Activated T-helper 9 cell treated with anti-CD3 and anti-CD28 coated beads, Interleukin-2, amount 50 U/mL, for 16 hours (primary cell): ENCODE measurements around the gene UBIAD1.
"Not testable (repeated sequence)": the region's sequence is repeated elsewhere in the genome, so short reads cannot be mapped to it uniquely, and the experiment has no call there.

ENCODE experiments used
- DNase-seq: peaks from one replicate; pipeline ENCODE4 v3.0.0-alpha.2; 2020; ENCODE audit warnings: low read depth

The UBIAD1 gene, protein sequence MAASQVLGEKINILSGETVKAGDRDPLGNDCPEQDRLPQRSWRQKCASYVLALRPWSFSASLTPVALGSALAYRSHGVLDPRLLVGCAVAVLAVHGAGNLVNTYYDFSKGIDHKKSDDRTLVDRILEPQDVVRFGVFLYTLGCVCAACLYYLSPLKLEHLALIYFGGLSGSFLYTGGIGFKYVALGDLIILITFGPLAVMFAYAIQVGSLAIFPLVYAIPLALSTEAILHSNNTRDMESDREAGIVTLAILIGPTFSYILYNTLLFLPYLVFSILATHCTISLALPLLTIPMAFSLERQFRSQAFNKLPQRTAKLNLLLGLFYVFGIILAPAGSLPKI

GRCh38 chr1:11272832-11273594, at the start of gene UBIAD1:
TSS of gene UBIAD1 (plus strand) at chr1:11273198. CDS start at chr1:11273532, 334 bp downstream.
- peak; percentile 79 for DNase-seq

DNA sequence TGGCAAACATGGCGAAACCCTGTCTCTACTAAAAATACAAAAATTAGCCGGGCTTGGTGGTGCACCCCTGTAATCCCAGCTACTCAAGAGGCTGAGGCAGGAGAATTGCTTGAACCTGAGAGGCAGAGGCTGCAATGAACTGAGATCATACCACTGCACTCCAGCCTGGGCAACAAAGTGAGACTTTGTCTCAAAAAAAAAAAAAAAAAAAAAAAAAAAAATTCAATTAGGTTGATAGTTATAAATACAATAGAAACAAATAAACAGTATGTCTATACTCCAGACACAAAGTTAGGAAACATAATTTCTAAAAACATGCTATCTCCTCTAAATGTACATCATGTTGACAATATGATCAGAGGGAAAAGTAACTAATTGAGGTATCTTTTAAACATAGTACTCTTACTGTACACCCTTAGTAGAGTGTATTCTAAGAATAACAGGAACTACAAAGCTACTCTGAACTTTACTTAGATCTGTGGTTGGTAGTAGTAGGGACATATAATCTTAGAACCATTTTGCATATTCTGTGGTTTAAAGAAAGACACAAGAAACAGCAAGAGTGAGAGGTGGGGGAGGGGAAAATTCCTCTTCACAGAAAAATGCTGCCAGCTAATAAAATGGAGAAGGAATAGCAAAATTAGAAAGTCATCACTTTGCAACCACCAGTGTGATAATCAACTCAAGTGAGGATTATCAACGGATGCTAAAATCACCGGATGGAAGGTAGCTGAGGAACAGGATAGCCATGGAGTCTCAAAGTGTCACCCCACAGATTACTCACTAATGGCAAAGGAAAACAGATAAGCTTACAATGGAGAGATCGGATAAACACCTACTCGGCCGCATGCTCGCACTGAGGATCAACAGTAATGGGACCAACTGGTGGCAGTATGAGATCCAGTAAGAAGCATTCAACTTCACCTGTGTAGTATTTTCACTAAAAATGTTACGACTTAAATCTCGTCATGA, 45.6 kb upstream of the UBIAD1 start:
- DNase-seq = no peak

DNA sequence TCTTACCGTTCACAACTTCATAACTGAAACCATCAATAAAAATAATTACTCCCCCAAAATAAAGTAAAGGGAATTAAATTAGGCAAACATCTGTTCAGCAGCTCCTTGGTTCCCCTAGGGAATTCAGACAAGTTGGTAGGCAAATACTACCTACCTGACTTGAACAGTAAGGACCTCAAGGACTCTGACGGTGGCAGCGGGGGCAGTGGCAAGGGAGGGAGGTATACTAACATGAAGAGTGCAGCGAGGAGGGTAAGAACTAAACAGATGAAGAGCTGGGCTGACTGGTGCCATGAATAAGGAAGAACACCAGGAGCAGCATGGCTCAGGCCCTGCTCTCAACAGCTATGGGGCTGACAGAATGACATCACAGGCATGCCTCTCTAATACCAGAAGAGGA, 43.8 kb upstream of the UBIAD1 start:
- no peak for DNase-seq

DNA sequence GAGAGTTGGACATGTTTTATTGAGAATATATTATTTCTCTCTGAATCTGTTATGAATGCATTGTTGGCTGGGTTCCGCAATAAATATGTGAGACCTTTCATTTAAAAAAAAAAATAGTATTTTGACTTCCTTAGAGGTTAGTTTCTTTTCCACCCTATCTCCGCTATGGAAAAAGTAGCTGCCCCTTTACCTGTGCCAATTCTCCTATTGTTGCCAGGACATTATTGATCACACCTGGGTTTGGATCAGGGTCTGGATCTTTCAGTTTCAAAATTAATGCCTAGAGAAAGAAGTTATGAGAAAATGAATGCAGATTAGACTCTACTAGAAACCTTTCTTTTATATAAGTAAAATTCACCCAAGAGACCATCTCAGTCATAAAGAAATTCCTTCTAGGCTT, 39.8 kb upstream of the UBIAD1 start:
- DNase-seq = no peak

GRCh38 chr1:11237356-11237755, 35.6 kb upstream of the UBIAD1 start:
- DNase-seq = no peak

DNA sequence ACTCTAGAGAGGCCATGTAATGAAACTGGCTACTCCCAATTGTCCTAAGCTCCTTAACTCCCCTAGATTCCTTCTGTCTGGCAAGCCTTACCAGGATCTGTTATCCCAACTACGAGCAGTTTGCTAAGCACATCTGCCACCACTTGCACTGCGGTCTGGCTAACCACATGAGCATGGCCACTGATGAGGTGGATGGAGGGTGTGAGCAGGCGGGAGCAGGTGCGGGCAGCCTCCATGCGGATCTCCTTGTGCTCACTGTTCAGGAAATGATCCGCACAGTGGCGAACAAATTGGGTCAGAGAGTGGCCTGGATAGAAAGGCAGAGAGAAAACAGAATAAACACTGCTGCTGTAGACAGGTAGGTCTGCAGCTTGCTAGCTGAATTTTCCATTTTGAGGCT, 34.7 kb upstream of the UBIAD1 start:
- DNase-seq = no peak

GRCh38 chr1:11245248-11245647, 27.8 kb upstream of the UBIAD1 start:
- DNase-seq = no peak

- DNase-seq = no peak
Observed at GRCh38 chr1:11245904-11246719, 26.9 kb upstream of the UBIAD1 start.

DNA sequence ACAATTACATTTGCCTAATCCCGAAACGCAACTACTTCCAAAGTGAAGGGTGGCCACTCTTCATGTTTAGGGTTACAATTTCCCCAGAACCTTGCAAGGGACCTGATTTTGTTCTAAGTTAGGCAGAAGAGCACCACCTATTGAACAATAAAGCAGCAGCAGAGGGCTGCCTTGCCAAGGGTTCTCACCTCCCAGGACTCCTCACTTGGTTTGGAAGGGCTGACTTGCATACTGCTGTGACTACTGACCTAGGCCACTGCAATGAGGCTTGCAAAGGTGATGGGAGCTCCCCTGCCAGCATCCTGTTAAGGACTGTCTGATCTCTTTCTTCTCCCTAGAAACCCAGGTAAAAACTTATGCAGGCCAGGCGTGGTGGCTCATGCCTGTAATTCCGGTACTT, 24.8 kb upstream of the UBIAD1 start:
- no peak for DNase-seq

GRCh38 chr1:11252538-11252937, 20.5 kb upstream of the UBIAD1 start:
- DNase-seq = no peak

DNA sequence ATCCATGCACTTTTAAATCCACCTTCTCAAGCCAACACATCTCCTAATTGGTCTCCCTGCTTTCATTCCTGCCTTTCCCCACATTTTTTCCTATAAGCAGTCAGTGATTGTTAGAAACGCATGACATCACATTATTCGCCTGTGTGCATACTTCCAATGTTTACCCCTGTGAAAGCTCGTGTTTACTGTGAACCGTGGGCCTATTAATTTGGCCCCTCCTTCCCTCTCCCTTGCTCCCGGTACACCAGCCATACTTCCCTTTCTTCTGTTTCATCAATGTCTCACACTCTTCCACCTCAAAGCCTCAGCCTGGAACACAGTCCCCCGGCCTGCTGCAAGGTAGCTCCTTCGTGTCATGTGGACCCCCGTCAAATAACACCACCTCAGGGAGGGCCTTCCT, 19.8 kb upstream of the UBIAD1 start:
- no peak for DNase-seq

GRCh38 chr1:11256299-11256698, 16.7 kb upstream of the UBIAD1 start:
- DNase-seq = no peak

DNA sequence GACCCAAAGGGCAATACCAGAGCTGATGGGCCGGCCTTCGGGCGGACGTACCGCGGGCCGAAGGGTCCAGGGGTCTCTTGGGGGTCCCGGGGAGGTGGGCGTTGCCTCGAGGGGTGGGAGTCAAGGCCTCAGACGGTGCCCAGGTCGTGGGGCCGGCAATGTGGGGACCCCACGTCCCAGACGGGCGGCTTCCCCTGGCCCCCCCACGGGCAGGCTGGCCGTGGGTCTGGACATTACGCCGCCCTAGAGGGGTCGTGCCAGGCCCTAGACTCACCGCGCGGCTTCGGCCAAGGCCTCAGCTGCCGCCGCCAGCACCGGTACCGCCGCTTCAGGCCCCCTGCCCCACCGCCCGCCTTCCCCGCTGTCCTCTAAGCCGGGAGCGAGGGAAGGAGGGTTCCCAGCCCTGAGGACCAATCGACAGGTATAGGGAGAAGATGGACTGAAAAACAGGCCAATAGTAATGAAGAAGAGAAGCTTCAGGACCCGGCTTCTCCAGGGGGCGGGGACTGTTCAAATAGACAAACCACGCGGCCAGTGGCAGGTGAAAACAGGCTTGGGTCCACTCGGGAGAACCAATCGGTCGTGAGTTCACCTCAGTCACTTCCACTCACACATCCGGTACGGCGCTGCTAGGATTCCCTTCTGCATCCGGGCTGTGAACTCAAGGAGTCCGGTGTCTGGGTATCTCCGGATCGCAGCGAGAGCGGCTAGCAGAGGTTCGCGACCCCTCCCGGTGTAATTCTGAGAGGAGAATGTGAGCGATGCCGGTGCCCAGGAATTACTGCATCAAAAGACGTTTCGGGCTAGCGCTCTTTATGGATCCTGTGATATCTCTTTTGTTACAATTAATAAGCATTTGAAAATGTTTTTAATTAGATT, 10.6 kb upstream of the UBIAD1 start, which contains the start of gene MTOR:
Gene MTOR, minus strand, starts transcription at position 381 of the 879 bp plus-strand sequence. CDS start 3,142 bp downstream, outside the sequence.
- DNase-seq = peak; percentile 94

- no peak for DNase-seq
Observed at GRCh38 chr1:11266268-11267074, 6.5 kb upstream of the UBIAD1 start.

GRCh38 chr1:11267350-11268337, 5.4 kb upstream of the UBIAD1 start:
- DNase-seq = not testable (repeated sequence)

- DNase-seq = no peak
Observed at GRCh38 chr1:11272544-11272831, 510 bp upstream of the UBIAD1 start.

GRCh38 chr1:11273595-11274234, 717 bp downstream of the UBIAD1 start:
- no peak for DNase-seq

DNA sequence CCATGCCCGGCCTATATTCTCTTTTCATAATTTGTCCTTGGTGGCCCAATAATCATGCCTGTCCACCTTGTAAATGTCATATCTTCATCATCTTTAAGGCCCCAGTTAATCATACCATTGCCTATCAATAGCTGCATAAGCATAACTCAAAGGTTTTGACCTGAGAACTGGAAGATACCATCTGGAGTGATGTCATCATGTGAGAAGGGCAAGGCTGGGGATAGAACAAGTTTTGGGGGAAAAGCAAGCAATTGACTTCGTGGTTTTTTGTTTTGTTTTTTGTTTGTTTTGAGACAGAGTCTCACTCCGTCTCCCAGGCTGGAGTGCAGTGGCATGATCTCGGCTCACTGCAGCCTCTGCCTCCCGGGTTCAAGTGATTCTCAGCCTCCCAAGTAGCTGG, 6.2 kb downstream of the UBIAD1 start:
- DNase-seq = no peak
